H1 (cell line): ENCODE data around the gene MYO15A. TPM values are rescaled to one million over a fixed set of nuclear protein-coding genes. Genes with fewer than 3 reads are reported as not detected.

Experiments
- FOSL1 ChIP-seq: IDR thresholded peaks from 2 replicates; pipeline ENCODE4 v1.6.1; 2011; ENCODE audit warnings: mild to moderate bottlenecking, low read depth, low read length, moderate library complexity; ENCODE audit not compliant: insufficient read depth
- NANOG ChIP-seq: IDR thresholded peaks from 2 replicates; pipeline ENCODE4 v1.6.1; 2011; ENCODE audit warnings: low read length, low read depth, mild to moderate bottlenecking, inconsistent platforms; ENCODE audit not compliant: insufficient read depth, poor library complexity, severe bottlenecking
- POLR2AphosphoS5 ChIP-seq: IDR thresholded peaks from 2 replicates; pipeline ENCODE4 v1.6.1; 2011; ENCODE audit warnings: low read depth, low read length
- RFX5 ChIP-seq: IDR thresholded peaks from 2 replicates; pipeline ENCODE4 v1.6.1; 2011; ENCODE audit warnings: low read depth, low read length, improper control_type of control experiment, borderline replicate concordance
- polyA plus RNA-seq, 7 experiments: library from polyadenylated mRNA; depleted of rRNA in 3 of 7; stranded (reverse) in 5 of 7; unstranded in 2 of 7; fragments of >200 nt in 5 of 7; fragments of 200-250 nt in 2 of 7; gene quantifications; 1 replicate in 5 of 7; 2 replicates in 1 of 7; 4 replicates in 1 of 7; pipeline versions ENCODE4 v1.2.1 to v1.2.3, GENCODE V29; 2011 to 2013; ENCODE audit warnings: missing spikeins in 2 of 7, mixed read lengths in 2 of 7
- total RNA-seq: library from RNA; stranded (reverse); fragmentation: NEBNext Ultra II Directional; extraction: Animal tissue kit (Norgen Biotek cat#: 25700); gene quantifications from 2 replicates; pipeline ENCODE4 v1.2.1, GENCODE V29; 2021
- TF ChIP-seq, protein P1 (sequence below): IDR thresholded peaks from 2 replicates; pipeline ENCODE4 v1.6.1; 2011; ENCODE audit warnings: low read depth, mild to moderate bottlenecking, low read length; ENCODE audit not compliant: insufficient read depth

The MYO15A gene
- total and polyA plus RNA-seq, 2 of the 8 experiments (the other 6 are each of a cell fraction or from before 2014, with no cell fraction given): 1.6 to 4.2 TPM

DNA sequence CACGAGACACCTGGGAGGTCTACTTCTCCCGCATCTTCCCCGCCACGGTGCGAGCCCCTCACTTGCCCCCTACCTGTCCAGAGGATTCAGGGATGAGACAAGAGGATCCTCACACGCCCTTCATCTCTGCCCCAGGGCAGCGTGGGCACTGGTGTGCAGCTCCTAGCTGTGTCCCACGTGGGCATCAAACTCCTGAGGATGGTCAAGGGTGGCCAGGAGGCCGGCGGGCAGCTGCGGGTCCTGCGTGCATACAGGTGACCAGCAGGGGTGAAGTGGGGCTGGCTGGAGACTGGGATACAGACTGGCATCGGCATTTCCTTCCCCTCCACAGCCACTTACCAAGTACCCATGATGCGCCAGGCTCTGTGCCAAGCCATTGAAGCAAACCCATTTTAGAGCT is 46.6 kb downstream of the MYO15A start (continued):
- TF ChIP-seq, protein P1, sequence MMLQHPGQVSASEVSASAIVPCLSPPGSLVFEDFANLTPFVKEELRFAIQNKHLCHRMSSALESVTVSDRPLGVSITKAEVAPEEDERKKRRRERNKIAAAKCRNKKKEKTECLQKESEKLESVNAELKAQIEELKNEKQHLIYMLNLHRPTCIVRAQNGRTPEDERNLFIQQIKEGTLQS: no peak
- TF ChIP-seq NANOG (no peak), RFX5 (no peak), FOSL1 (no peak), POLR2AphosphoS5 (no peak)
